ENCODE data around the gene HDHD2. TPM values are rescaled to one million over a fixed set of nuclear protein-coding genes. Genes with fewer than 3 reads are reported as not detected.

The HDHD2 gene
- total and polyA plus RNA-seq, 2 donors (not counting 1 experiment from before 2014, with no cell fraction given) = 14.2 to 15.0 TPM

GRCh38 chr18:47146206-47146605 lies 4.1 kb downstream of the HDHD2 start:
- H3K27ac ChIP-seq (ENCODE audit: insufficient read depth, low read length) = no peak overlapping the region
- no peak overlapping the region for H3K4me3 ChIP-seq (replicated peaks in 1 of 4; ENCODE audit: control extremely low read depth in 1 of 4, insufficient read depth in 1 of 4, low read depth in 3 of 4, low read length in 4 of 4)
- H3K27me3 ChIP-seq (ENCODE audit: control insufficient read depth, insufficient read depth, low read length) = no peaks in the 10 kb centered on the region
- TF ChIP-seq CTCF (conservative IDR thresholded peaks at IDR 0.05 in 1 of 2, IDR thresholded peaks at IDR 0.05 in 1 of 2; ENCODE audit: low read depth in 1 of 2, low read length in 2 of 2) = no peak
- TF ChIP-seq EZH2 (IDR thresholded peaks at IDR 0.05; ENCODE audit: low read length, missing control alignments) = no peak
- peaks cover 4% of the 10 kb centered on the region for H3K4me1 ChIP-seq (ENCODE audit: control insufficient read depth, extremely low read depth, insufficient read depth, low read length)
- H3K9me3 ChIP-seq (ENCODE audit: control insufficient read depth, insufficient read depth, low read depth, low read length) = no peaks in the 10 kb centered on the region
- H3K36me3 ChIP-seq (ENCODE audit: control insufficient read depth, insufficient read depth, low read length) = no peaks in the 10 kb centered on the region
- no peak overlapping the region for H2AFZ ChIP-seq (ENCODE audit: low read length)
- no peaks in the 10 kb centered on the region for H4K20me1 ChIP-seq (ENCODE audit: control insufficient read depth, extremely low read depth, insufficient read depth, low read length)
- H3K9ac ChIP-seq (ENCODE audit: insufficient read depth, low read length) = no peak overlapping the region
- DNase-seq (ENCODE audit: low read depth in 2 of 2) = no peak
- H3K4me2 ChIP-seq (ENCODE audit: extremely low read depth, insufficient read depth, low read length) = no peak overlapping the region
- peaks cover 52% of the 10 kb centered on the region for H3K79me2 ChIP-seq (ENCODE audit: control insufficient read depth, insufficient read depth, low read length)

GRCh38 chr18:47143899-47144485 lies 6.3 kb downstream of the HDHD2 start:
- H3K36me3 ChIP-seq (ENCODE audit: control insufficient read depth, insufficient read depth, low read length) = no peaks in the 10 kb centered on the region
- TF ChIP-seq CTCF (conservative IDR thresholded peaks at IDR 0.05 in 1 of 2, IDR thresholded peaks at IDR 0.05 in 1 of 2; ENCODE audit: low read depth in 1 of 2, low read length in 2 of 2) = no peak
- no peak for TF ChIP-seq EZH2 (IDR thresholded peaks at IDR 0.05; ENCODE audit: low read length, missing control alignments)
- no peaks in the 10 kb centered on the region for H4K20me1 ChIP-seq (ENCODE audit: control insufficient read depth, extremely low read depth, insufficient read depth, low read length)
- H3K27ac ChIP-seq (ENCODE audit: insufficient read depth, low read length) = no peak overlapping the region
- no peaks in the 10 kb centered on the region for H3K27me3 ChIP-seq (ENCODE audit: control insufficient read depth, insufficient read depth, low read length)
- no peak for DNase-seq (ENCODE audit: low read depth in 2 of 2)
- no peak overlapping the region for H3K4me3 ChIP-seq (replicated peaks in 1 of 4; ENCODE audit: control extremely low read depth in 1 of 4, insufficient read depth in 1 of 4, low read depth in 3 of 4, low read length in 4 of 4)
- H3K79me2 ChIP-seq (ENCODE audit: control insufficient read depth, insufficient read depth, low read length) = peaks cover 47% of the 10 kb centered on the region
- no peak overlapping the region for H3K4me2 ChIP-seq (ENCODE audit: extremely low read depth, insufficient read depth, low read length)
- no peak overlapping the region for H2AFZ ChIP-seq (ENCODE audit: low read length)
- H3K9ac ChIP-seq (ENCODE audit: insufficient read depth, low read length) = no peak overlapping the region
- no peaks in the 10 kb centered on the region for H3K4me1 ChIP-seq (ENCODE audit: control insufficient read depth, extremely low read depth, insufficient read depth, low read length)
- H3K9me3 ChIP-seq (ENCODE audit: control insufficient read depth, insufficient read depth, low read depth, low read length) = no peaks in the 10 kb centered on the region

GRCh38 chr18:47143153-47143552 lies 7.1 kb downstream of the HDHD2 start:
- H3K36me3 ChIP-seq (ENCODE audit: control insufficient read depth, insufficient read depth, low read length) = no peaks in the 10 kb centered on the region
- no peak overlapping the region for H2AFZ ChIP-seq (ENCODE audit: low read length)
- DNase-seq (ENCODE audit: low read depth in 2 of 2) = no peak
- H3K9ac ChIP-seq (ENCODE audit: insufficient read depth, low read length) = no peak overlapping the region
- H3K79me2 ChIP-seq (ENCODE audit: control insufficient read depth, insufficient read depth, low read length) = peaks cover 44% of the 10 kb centered on the region
- no peak overlapping the region for H3K4me2 ChIP-seq (ENCODE audit: extremely low read depth, insufficient read depth, low read length)
- H3K27me3 ChIP-seq (ENCODE audit: control insufficient read depth, insufficient read depth, low read length) = no peaks in the 10 kb centered on the region
- no peak for TF ChIP-seq CTCF (conservative IDR thresholded peaks at IDR 0.05 in 1 of 2, IDR thresholded peaks at IDR 0.05 in 1 of 2; ENCODE audit: low read depth in 1 of 2, low read length in 2 of 2)
- no peak for TF ChIP-seq EZH2 (IDR thresholded peaks at IDR 0.05; ENCODE audit: low read length, missing control alignments)
- no peaks in the 10 kb centered on the region for H4K20me1 ChIP-seq (ENCODE audit: control insufficient read depth, extremely low read depth, insufficient read depth, low read length)
- no peak overlapping the region for H3K27ac ChIP-seq (ENCODE audit: insufficient read depth, low read length)
- no peak overlapping the region for H3K4me3 ChIP-seq (replicated peaks in 1 of 4; ENCODE audit: control extremely low read depth in 1 of 4, insufficient read depth in 1 of 4, low read depth in 3 of 4, low read length in 4 of 4)
- H3K9me3 ChIP-seq (ENCODE audit: control insufficient read depth, insufficient read depth, low read depth, low read length) = no peaks in the 10 kb centered on the region
- no peaks in the 10 kb centered on the region for H3K4me1 ChIP-seq (ENCODE audit: control insufficient read depth, extremely low read depth, insufficient read depth, low read length)
